ENCODE results near the gene LRRC71. TPM values are rescaled to one million over a fixed set of nuclear protein-coding genes. Genes with fewer than 3 reads are reported as not detected.

LRRC71 gene
- total RNA-seq, 4 donors from 2014 or later = 1.2 TPM; not detected in 3

GRCh38 chr1:156935505-156936128 is 15.2 kb downstream of the LRRC71 start:
- peaks cover 5% of the 10 kb centered on the region for H3K27me3 ChIP-seq
- intact Hi-C loops (cut with DNase I; ENCODE audit: low total_unique reads) (no loop called here), in situ Hi-C loops (cut with MboI; ENCODE audit: low pct_ligation_motif_present in 1 of 4, low pct_unique_long_range_greater_than_20kb in 1 of 4, low sequenced_read_pairs in 3 of 4) (loop anchor here in 1 of 4 donors (10.0 kb wide), 1 partner anchor 139 kb away; no protein-coding TSS in a partner anchor)
- peaks cover 0 to 9% (median 3%) of the 10 kb centered on the region in 4 donors for H3K36me3 ChIP-seq
- H3K9me3 ChIP-seq = no peaks in the 10 kb centered on the region
- no peak for TF ChIP-seq CTCF (IDR thresholded peaks at IDR 0.05)
- no peak for TF ChIP-seq POLR2A (IDR thresholded peaks at IDR 0.05)
- no peak for TF ChIP-seq POLR2AphosphoS5 (IDR thresholded peaks at IDR 0.05)
- no peak for TF ChIP-seq EP300 (IDR thresholded peaks at IDR 0.05; ENCODE audit: low read depth)
- WGBS, 2 donors (ENCODE audit: low coverage in 1 of 2) = 83 to 86% methylated on average over 8 to 17 of the region's 17 CpGs
- H3K27ac ChIP-seq = no peak overlapping the region
- DNase-seq = no peak
- peaks cover 0 to 10% (median 2%) of the 10 kb centered on the region in 4 donors for H3K4me1 ChIP-seq
- H3K4me3 ChIP-seq = no peak overlapping the region

- 80 to 91% methylated on average over 1 to 5 of the region's 5 CpGs for WGBS, 2 donors (ENCODE audit: low coverage in 1 of 2)
- Histone ChIP-seq H3K4me3 (no peak overlapping the region), H3K4me1 (peaks cover 0 to 6% (median 2%) of the 10 kb centered on the region in 4 donors), H3K36me3 (peaks cover 0 to 14% (median 3%) of the 10 kb centered on the region in 4 donors), H3K27me3 (no peaks in the 10 kb centered on the region), H3K27ac (no peak overlapping the region), H3K9me3 (no peaks in the 10 kb centered on the region)
- in situ Hi-C loops (cut with MboI; ENCODE audit: low pct_ligation_motif_present in 1 of 4, low pct_unique_long_range_greater_than_20kb in 1 of 4, low sequenced_read_pairs in 3 of 4) (loop anchor here in 1 of 4 donors (10.0 kb wide), 1 partner anchor 139 kb away; no protein-coding TSS in a partner anchor), intact Hi-C loops (cut with DNase I; ENCODE audit: low total_unique reads) (no loop called here)
- no peak for TF ChIP-seq CTCF (IDR thresholded peaks at IDR 0.05)
- no peak for DNase-seq
Observed at GRCh38 chr1:156936191-156936590, 15.8 kb downstream of the LRRC71 start.

- DNase-seq = no peak
- WGBS, 2 donors (ENCODE audit: low coverage in 1 of 2) = 87% methylated on average over 9 of the region's 10 CpGs; no CpG with 5 or more reads in 1 of the 2 donors
- in situ Hi-C loops (cut with MboI; ENCODE audit: low pct_ligation_motif_present in 1 of 4, low pct_unique_long_range_greater_than_20kb in 1 of 4, low sequenced_read_pairs in 3 of 4) (loop anchor here in 1 of 4 donors (10.0 kb wide), 1 partner anchor 138 kb away; no protein-coding TSS in a partner anchor), intact Hi-C loops (cut with DNase I; ENCODE audit: low total_unique reads) (no loop called here)
- H3K27me3 ChIP-seq = no peaks in the 10 kb centered on the region
- H3K27ac ChIP-seq = no peak overlapping the region
- TF ChIP-seq EP300 (IDR thresholded peaks at IDR 0.05; ENCODE audit: low read depth) = no peak
- no peak for TF ChIP-seq POLR2AphosphoS5 (IDR thresholded peaks at IDR 0.05)
- TF ChIP-seq POLR2A (IDR thresholded peaks at IDR 0.05) = no peak
- TF ChIP-seq CTCF (IDR thresholded peaks at IDR 0.05) = no peak
- peaks cover 0 to 16% (median 3%) of the 10 kb centered on the region in 4 donors for H3K36me3 ChIP-seq
- H3K9me3 ChIP-seq = no peaks in the 10 kb centered on the region
- H3K4me3 ChIP-seq = no peak overlapping the region
- peaks cover 0 to 3% (median under 1%) of the 10 kb centered on the region in 4 donors for H3K4me1 ChIP-seq
Observed at GRCh38 chr1:156936721-156937220, 16.3 kb downstream of the LRRC71 start.

GRCh38 chr1:156937883-156938282 is 17.5 kb downstream of the LRRC71 start:
- Histone ChIP-seq H3K4me3 (no peak overlapping the region), H3K9me3 (no peaks in the 10 kb centered on the region), H3K27ac (no peak overlapping the region), H3K27me3 (no peaks in the 10 kb centered on the region), H3K4me1 (no peaks in the 10 kb centered on the region), H3K36me3 (peaks cover 0 to 21% (median 3%) of the 10 kb centered on the region in 4 donors)
- 78% methylated on average over 8 of the region's 8 CpGs; no CpG with 5 or more reads in 1 of the 2 donors for whole genome bisulfite sequencing, 2 donors (ENCODE audit: low coverage in 1 of 2)
- in situ Hi-C loops (cut with MboI; ENCODE audit: low pct_ligation_motif_present in 1 of 4, low pct_unique_long_range_greater_than_20kb in 1 of 4, low sequenced_read_pairs in 3 of 4) (loop anchor here in 1 of 4 donors (10.0 kb wide), 1 partner anchor 137 kb away; no protein-coding TSS in a partner anchor), intact Hi-C loops (cut with DNase I; ENCODE audit: low total_unique reads) (no loop called here)
- TF ChIP-seq CTCF (IDR thresholded peaks at IDR 0.05) = no peak
- no peak for TF ChIP-seq POLR2AphosphoS5 (IDR thresholded peaks at IDR 0.05)
- TF ChIP-seq EP300 (IDR thresholded peaks at IDR 0.05; ENCODE audit: low read depth) = no peak
- no peak for TF ChIP-seq POLR2A (IDR thresholded peaks at IDR 0.05)
- no peak for DNase-seq
